PC-9 (cell line): ENCODE results near the gene MYL7.

Source experiments
- CTCF ChIP-seq: fragments of 200-600 bp; sonication (generic); conservative IDR thresholded peaks from 2 replicates; pipeline ENCODE4 v1.6.1; 2017; ENCODE audit warnings: mixed run types, antibody characterized with exemption, mild to moderate bottlenecking, moderate library complexity
- EZH2 ChIP-seq: fragments of 200-600 bp; sonication (generic); IDR thresholded peaks from 2 replicates; pipeline ENCODE4 v1.8.0; 2017; ENCODE audit warnings: antibody characterized with exemption, low read depth

GRCh38 chr7:44175730-44176129 is 34.6 kb upstream of the MYL7 start:
- TF ChIP-seq CTCF (no peak), EZH2 (no peak)
